Activated T-cell treated with anti-CD3 and anti-CD28 coated beads, Interleukin-2, amount 50 U/mL, for 4 hours (primary cell): ENCODE measurements around the gene SDF4. TPM values are rescaled to one million over a fixed set of nuclear protein-coding genes. Genes with fewer than 3 reads are reported as not detected.
"Not testable (repeated sequence)": the region's sequence is repeated elsewhere in the genome, so short reads cannot be mapped to it uniquely, and the experiment has no call there.

Experiments
- ATAC-seq, 2 donors: fragments of 200-7000 bp; cut with Tn5 transposase; one replicate each; pipeline ENCODE4 v1.10.0; 2021
- DNase-seq: peaks from one replicate; pipeline ENCODE4 v3.0.0-alpha.2; 2020
- H3K27me3 Mint-ChIP-seq: one replicate; pipeline ENCODE4 v1.8.0; 2021; ENCODE audit warnings: low read depth, mixed read lengths
- H3K36me3 Mint-ChIP-seq: one replicate; pipeline ENCODE4 v1.8.0; 2022; ENCODE audit warnings: mixed read lengths; ENCODE audit not compliant: insufficient read depth
- H3K4me1 Mint-ChIP-seq: one replicate; pipeline ENCODE4 v1.8.0; 2021; ENCODE audit warnings: low read depth, mixed read lengths
- H3K4me3 Mint-ChIP-seq: one replicate; pipeline ENCODE4 v1.8.0; 2021; ENCODE audit warnings: mild to moderate bottlenecking, moderate library complexity, mixed read lengths
- H3K9me3 Mint-ChIP-seq: one replicate; pipeline ENCODE4 v1.8.0; 2021; ENCODE audit warnings: mixed read lengths
- total RNA-seq, 3 donors: library from RNA; stranded (reverse); gene quantifications; one replicate each; pipeline ENCODE4 v1.2.1, GENCODE V29; 2021

Gene SDF4
- total RNA-seq, 3 donors from 2014 or later: 191 to 242 (median 193) TPM

DNA sequence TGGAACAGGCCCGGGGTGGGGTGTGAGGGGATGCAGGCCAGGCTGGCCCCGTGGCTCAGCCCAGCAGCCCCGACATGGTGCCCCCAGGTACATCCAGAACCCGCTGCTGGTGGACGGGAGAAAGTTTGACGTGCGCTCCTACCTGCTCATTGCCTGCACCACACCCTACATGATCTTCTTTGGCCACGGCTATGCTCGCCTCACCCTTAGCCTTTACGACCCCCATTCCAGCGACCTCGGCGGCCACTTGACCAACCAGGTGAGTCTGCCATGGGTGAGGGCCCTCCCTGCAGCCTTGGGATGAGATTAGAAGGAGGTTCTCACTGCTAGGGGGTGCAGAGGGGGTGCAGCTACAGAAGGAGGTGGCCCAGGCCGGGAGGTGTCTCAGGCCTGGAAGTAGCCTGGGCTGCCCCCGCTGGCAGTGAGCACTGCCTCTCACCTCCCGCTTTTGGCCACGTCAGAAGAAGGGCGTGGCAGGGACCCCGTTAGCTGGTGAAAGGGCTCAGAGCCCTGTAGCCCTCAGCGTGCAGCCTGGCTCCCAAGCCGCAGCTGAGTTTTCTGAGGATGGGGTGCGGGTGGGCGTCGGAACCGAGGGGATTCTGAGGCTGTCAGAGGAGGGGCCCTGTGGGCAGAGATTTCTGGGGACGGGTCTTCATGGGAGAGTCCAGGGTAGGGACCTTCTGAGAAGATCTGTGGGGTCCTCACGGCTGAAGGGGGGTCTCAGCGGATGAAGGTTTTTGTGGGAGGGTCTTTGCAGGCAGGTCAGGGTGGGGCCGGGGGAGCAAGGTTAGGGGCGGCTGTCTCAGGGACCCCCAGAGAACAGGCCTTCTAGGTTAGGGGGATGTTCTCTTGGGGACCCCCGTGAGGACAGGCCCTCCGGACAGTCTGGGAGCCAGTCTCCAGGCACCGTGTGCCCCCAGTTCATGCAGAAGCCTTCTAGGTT, 47.7 kb downstream of the SDF4 start:
- DNase-seq (no peak), ATAC-seq (no peak)
- Mint-ChIP-seq H3K36me3 (no peaks in the 10 kb centered on the region), H3K9me3 (no peaks in the 10 kb centered on the region), H3K4me3 (no peak overlapping the region), H3K27me3 (peaks cover 12% of the 10 kb centered on the region), H3K4me1 (peaks cover 3% of the 10 kb centered on the region)

DNA sequence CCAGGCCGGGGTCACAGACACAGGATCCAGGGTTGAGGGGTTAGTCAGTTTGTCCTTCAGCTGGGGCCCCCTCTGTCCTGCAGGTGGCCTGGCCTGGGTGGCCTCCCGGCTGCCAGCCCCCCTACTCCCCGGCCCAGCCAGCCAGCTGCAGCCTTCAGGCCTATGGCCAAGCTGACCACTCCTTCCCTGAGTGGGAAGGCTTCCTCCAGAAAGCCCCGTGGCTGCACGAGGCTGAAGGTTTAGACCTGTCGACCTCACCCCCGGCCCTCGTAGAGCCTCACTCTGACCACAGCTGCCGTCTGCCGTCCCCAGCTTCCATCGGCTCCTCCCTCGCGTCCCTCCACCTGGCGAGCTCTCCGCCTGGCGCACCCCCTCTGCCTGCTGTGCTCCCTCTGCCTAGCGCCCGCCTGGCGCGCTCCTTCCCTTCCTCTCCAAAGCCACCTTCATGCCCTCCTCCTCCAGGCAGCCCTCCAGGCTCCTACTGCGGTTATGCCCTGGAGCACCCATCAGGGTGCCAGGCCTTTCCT, 48.5 kb downstream of the SDF4 start:
- ATAC-seq (no peak), DNase-seq (no peak)
- Mint-ChIP-seq H3K4me1 (peaks cover 3% of the 10 kb centered on the region), H3K4me3 (no peak overlapping the region), H3K9me3 (no peaks in the 10 kb centered on the region), H3K36me3 (no peaks in the 10 kb centered on the region), H3K27me3 (peaks cover 12% of the 10 kb centered on the region)

DNA sequence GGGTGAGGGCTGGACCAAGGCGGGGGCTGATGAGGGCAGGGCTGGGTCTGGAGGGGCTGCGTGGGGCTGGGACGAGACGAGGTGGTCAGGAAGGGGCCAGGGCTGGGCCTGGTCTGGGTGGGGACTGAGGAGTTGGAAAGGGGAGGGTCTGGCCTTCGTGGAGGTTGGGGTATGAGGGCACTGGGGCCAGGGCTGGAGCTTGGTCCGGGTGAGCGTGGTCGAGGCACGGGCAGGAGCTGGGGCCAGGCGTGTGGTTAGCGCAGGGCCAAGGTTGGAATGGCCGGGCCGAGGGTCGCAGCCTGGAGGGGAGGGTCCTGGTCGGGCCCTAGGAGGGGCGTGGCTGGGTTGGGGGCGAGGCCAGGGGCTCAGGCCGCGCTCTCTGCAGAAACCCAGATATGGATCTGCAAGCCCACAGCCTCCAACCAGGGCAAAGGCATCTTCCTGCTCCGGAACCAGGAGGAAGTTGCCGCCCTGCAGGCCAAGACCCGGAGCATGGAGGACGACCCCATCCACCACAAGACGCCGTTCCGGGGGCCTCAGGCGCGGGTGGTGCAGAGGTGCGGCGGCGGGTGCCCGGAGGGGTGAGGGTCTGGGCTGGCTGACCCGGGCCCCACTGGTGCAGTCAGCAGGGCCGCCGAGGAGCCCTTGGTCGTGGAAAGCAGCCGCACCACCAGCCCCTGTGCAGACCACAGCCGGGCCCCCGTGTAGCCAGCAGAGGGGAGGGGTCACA, 49.1 kb downstream of the SDF4 start:
- peaks cover 3% of the 10 kb centered on the region for H3K4me1 Mint-ChIP-seq
- H3K4me3 Mint-ChIP-seq: no peak overlapping the region
- no peaks in the 10 kb centered on the region for H3K36me3 Mint-ChIP-seq
- DNase-seq (no peak), ATAC-seq (no peak)
- H3K27me3 Mint-ChIP-seq: peaks cover 12% of the 10 kb centered on the region
- no peaks in the 10 kb centered on the region for H3K9me3 Mint-ChIP-seq

GRCh38 chr1:1181938-1182410, 49.8 kb downstream of the SDF4 start:
- Mint-ChIP-seq H3K4me3 (no peak overlapping the region), H3K4me1 (peaks cover 4% of the 10 kb centered on the region), H3K27me3 (peaks cover 12% of the 10 kb centered on the region), H3K9me3 (no peaks in the 10 kb centered on the region), H3K36me3 (no peaks in the 10 kb centered on the region)
- DNase-seq (no peak), ATAC-seq (no peak)

DNA sequence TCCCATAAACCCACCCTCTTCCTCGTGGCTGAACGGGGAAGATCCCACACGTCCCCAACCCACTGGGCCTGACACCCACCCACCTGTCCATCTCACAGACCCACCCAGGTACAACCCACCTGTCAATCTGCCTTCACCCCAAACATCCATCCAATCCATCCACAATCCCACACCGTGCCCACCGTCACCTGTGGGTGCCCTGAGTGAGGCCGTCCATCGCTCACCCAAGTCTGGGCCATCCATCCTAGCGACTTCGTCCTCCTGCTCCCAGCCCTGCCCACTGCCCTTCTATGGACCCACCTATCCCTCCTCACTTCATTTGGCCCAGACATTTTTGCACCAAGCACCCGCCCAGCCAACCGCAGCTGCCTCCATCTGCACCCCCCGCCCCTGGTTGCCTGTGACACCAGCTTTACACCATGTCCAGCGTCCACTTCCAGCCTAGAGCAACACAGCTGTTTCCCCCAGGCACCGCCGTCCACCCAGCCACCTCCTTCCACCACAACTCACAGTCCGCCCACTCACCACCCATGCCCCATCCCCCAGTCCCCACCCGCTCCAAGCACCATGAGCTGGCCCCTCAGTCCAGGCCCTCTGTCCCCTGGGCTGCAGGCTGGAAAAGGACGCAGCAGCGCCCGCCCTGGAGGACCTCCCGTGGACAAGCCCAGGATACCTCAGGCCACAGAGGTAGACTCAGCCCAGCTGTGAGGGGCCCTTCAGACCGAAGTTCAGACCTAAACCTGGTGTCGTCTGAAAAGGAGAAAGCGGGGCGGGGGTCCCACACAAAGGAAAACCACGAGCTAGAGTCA, 50.5 kb downstream of the SDF4 start:
- Mint-ChIP-seq H3K9me3 (no peaks in the 10 kb centered on the region), H3K4me1 (peaks cover 6% of the 10 kb centered on the region), H3K4me3 (no peak overlapping the region), H3K36me3 (no peaks in the 10 kb centered on the region), H3K27me3 (peaks cover 15% of the 10 kb centered on the region)
- no peak for ATAC-seq
- DNase-seq: no peak

- Mint-ChIP-seq H3K36me3 (no peaks in the 10 kb centered on the region), H3K9me3 (no peaks in the 10 kb centered on the region), H3K4me1 (peaks cover 6% of the 10 kb centered on the region), H3K27me3 (peaks cover 15% of the 10 kb centered on the region), H3K4me3 (no peak overlapping the region)
- DNase-seq (no peak), ATAC-seq (no peak)
These were observed 51.6 kb downstream of the SDF4 start for GRCh38 chr1:1179983-1180861.

DNA sequence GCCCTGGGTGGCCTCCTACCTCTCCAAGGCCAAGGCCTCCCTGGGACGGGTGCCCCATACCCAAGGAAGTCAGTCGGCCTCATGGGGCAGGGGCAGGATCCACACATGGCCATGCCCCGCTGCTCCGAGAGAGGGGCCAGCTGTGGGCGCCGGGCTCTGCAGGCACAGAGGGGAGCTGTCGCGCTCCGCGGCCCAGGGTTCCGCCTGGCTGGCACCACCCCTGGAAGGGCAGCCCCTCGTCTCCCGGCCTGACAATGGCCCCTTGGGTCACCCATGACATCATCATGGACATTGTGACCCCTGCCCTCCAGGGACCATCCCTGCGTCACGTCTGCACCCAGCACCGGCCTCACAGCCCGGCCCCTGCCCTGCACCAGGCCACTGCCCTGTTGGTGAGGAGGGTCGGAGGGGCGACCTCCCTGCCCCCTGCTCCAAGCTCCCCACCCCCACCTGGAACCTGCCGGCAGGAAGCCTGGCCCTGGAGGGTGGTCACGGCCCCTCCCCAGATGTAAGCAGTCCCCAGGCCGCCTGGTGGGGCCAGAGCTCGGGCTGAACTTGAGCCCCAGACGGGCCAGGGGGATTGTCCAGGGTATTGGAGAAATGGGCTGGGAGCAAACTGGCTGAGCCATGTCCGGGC, 52.3 kb downstream of the SDF4 start:
- H3K4me1 Mint-ChIP-seq: peaks cover 10% of the 10 kb centered on the region
- DNase-seq (no peak), ATAC-seq (no peak)
- H3K9me3 Mint-ChIP-seq: no peaks in the 10 kb centered on the region
- H3K27me3 Mint-ChIP-seq: peaks cover 15% of the 10 kb centered on the region
- H3K36me3 Mint-ChIP-seq: no peaks in the 10 kb centered on the region
- no peak overlapping the region for H3K4me3 Mint-ChIP-seq

GRCh38 chr1:1178794-1179331, 52.9 kb downstream of the SDF4 start:
- Mint-ChIP-seq H3K36me3 (no peaks in the 10 kb centered on the region), H3K27me3 (peaks cover 15% of the 10 kb centered on the region), H3K9me3 (no peaks in the 10 kb centered on the region), H3K4me3 (no peak overlapping the region), H3K4me1 (peaks cover 12% of the 10 kb centered on the region)
- no peak for DNase-seq
- no peak for ATAC-seq

DNA sequence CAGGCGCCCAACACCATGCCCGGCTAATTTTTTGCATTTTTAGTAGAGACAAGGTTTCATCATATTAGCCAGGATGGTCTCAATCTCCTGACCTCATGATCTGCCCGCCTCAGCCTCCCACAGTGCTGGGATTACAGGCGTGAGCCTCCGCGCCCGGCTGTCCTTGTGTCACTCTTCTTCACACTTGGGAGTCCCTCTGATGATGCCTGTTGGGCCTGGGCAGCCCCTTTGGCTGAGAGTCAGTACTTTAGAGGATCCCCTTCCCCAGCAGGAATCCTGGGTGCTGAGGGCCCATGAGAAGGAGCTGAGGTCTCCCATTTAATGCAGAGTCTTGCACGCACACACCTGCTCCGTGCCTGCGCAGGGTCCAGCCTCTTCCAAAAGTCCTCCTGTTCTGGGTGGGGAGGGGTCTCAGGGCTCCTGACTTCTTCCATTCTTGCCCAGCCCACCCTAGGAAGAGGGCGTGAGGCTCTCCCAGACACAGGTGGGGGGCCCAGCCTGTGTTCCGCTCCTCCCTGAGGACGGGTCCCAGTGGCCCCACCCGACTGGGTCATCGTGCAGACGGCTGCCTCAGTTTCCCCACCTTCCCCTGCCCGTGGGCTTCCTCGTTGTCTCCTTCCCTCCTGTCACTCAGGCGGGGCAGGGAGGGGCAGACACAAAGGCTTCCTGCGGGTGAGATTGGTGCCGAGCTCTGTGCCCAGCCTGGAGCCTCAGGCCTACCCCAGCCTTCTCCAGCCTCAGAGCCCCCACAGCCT, 54.2 kb downstream of the SDF4 start:
- DNase-seq (no peak), ATAC-seq (no peak)
- no peaks in the 10 kb centered on the region for H3K9me3 Mint-ChIP-seq
- H3K36me3 Mint-ChIP-seq: no peaks in the 10 kb centered on the region
- no peak overlapping the region for H3K4me3 Mint-ChIP-seq
- peaks cover 15% of the 10 kb centered on the region for H3K4me1 Mint-ChIP-seq
- peaks cover 11% of the 10 kb centered on the region for H3K27me3 Mint-ChIP-seq

DNA sequence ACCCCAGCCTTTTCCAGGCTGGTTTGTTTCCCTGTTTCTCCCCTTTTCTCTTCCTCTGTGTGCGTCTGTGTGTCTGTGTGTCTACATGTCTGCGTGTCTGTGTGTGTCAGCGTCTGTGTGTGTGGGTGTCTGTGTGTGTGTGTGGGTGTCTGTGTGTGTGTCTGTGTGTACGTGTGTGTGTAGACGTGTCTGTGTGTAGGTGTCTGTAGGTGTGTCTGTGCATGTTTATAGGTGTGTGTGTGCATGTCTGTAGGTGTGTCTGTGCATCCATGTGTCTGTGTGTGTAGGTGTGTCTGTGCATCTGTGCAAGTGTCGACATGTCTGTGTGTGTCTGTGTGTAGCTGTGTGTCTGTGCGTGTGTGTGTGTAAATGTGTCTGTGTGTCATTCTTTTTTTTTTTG, 54.9 kb downstream of the SDF4 start:
- ATAC-seq (no peak), DNase-seq (no peak)
- H3K9me3 Mint-ChIP-seq: no peaks in the 10 kb centered on the region
- no peak overlapping the region for H3K4me3 Mint-ChIP-seq
- no peaks in the 10 kb centered on the region for H3K36me3 Mint-ChIP-seq
- H3K4me1 Mint-ChIP-seq: peaks cover 18% of the 10 kb centered on the region
- peaks cover 12% of the 10 kb centered on the region for H3K27me3 Mint-ChIP-seq

- Mint-ChIP-seq H3K27me3 (peaks cover 12% of the 10 kb centered on the region), H3K4me1 (peaks cover 18% of the 10 kb centered on the region)
- H3K36me3 Mint-ChIP-seq, H3K9me3 Mint-ChIP-seq, H3K4me3 Mint-ChIP-seq, ATAC-seq, DNase-seq: not testable (repeated sequence)
These were observed 55.6 kb downstream of the SDF4 start for GRCh38 chr1:1176063-1176761.
